SJSA1 (cell line): ENCODE results near the gene SGPL1. TPM values are rescaled to one million over a fixed set of nuclear protein-coding genes. Genes with fewer than 3 reads are reported as not detected.

Experiments used
- DNase-seq, 2 experiments: peaks; one replicate each; pipeline ENCODE4 v3.0.0-alpha.2; 2015 to 2020; ENCODE audit warnings: low spot score in 2 of 2, low read depth in 1 of 2
- H3K27ac ChIP-seq: fragments of 250-450 bp; sonication (Bioruptor Pico); 2 replicates; pipeline ENCODE4 v1.5.1; 2020; ENCODE audit warnings: mild to moderate bottlenecking, moderate library complexity
- H3K27me3 ChIP-seq: fragments of 250-450 bp; sonication (Bioruptor Pico); replicated peaks from 2 replicates; pipeline ENCODE4 v1.5.1; 2020; ENCODE audit warnings: mild to moderate bottlenecking, moderate library complexity
- H3K36me3 ChIP-seq: fragments of 250-450 bp; sonication (Bioruptor Pico); 2 replicates; pipeline ENCODE4 v1.5.1; 2020; ENCODE audit warnings: mild to moderate bottlenecking
- H3K4me1 ChIP-seq: fragments of 250-450 bp; sonication (Bioruptor Pico); replicated peaks from 2 replicates; pipeline ENCODE4 v1.6.1; 2021; ENCODE audit warnings: mild to moderate bottlenecking
- H3K4me3 ChIP-seq: fragments of 250-450 bp; sonication (Bioruptor Pico); 2 replicates; pipeline ENCODE4 v1.5.1; 2020; ENCODE audit warnings: mild to moderate bottlenecking
- H3K9me3 ChIP-seq: fragments of 250-450 bp; sonication (Bioruptor Pico); replicated peaks from 2 replicates; pipeline ENCODE4 v1.5.1; 2020; ENCODE audit warnings: mild to moderate bottlenecking
- total RNA-seq: library from RNA; depleted of rRNA; stranded (reverse); fragments of >200 nt; shearing (Covaris generic); gene quantifications from 2 replicates; pipeline ENCODE4 v1.2.3, GENCODE V29; 2014

The SGPL1 gene
- total RNA-seq, 1 experiment from 2014 or later: 58.3 TPM

- Histone ChIP-seq H3K4me3 (no peak overlapping the region), H3K4me1 (peaks cover 1% of the 10 kb centered on the region; the same call in 1 of the 2 replicates), H3K27ac (no peak overlapping the region), H3K9me3 (no peaks in the 10 kb centered on the region), H3K27me3 (no peaks in the 10 kb centered on the region), H3K36me3 (no peaks in the 10 kb centered on the region)
- no peak for DNase-seq
Measured at GRCh38 chr10:70809726-70810125, 6.0 kb upstream of the SGPL1 start.

- Histone ChIP-seq H3K4me3 (no peak overlapping the region), H3K27ac (no peak overlapping the region), H3K27me3 (no peaks in the 10 kb centered on the region), H3K36me3 (peaks cover 2% of the 10 kb centered on the region; the same call in 1 of the 2 replicates), H3K4me1 (peaks cover 5% of the 10 kb centered on the region), H3K9me3 (no peaks in the 10 kb centered on the region)
- no peak for DNase-seq
Measured at GRCh38 chr10:70810967-70811366, 4.8 kb upstream of the SGPL1 start.

GRCh38 chr10:70811881-70812280 is 3.9 kb upstream of the SGPL1 start:
- Histone ChIP-seq H3K36me3 (peaks cover 3% of the 10 kb centered on the region), H3K4me1 (peaks cover 7% of the 10 kb centered on the region), H3K4me3 (no peak overlapping the region), H3K27ac (no peak overlapping the region), H3K27me3 (no peaks in the 10 kb centered on the region), H3K9me3 (no peaks in the 10 kb centered on the region)
- no peak for DNase-seq

GRCh38 chr10:70812814-70813213 is 2.9 kb upstream of the SGPL1 start:
- Histone ChIP-seq H3K27ac (no peak overlapping the region), H3K9me3 (no peaks in the 10 kb centered on the region), H3K27me3 (no peaks in the 10 kb centered on the region), H3K4me3 (no peak overlapping the region), H3K36me3 (peaks cover 12% of the 10 kb centered on the region), H3K4me1 (peaks cover 10% of the 10 kb centered on the region)
- DNase-seq: no peak

GRCh38 chr10:70814126-70814525 is 1.6 kb upstream of the SGPL1 start:
- peaks cover 25% of the 10 kb centered on the region for H3K36me3 ChIP-seq

GRCh38 chr10:70816220-70816894 is 609 bp downstream of the SGPL1 start:
- Histone ChIP-seq H3K9me3 (no peaks in the 10 kb centered on the region), H3K4me1 (peaks cover 10% of the 10 kb centered on the region), H3K27ac (peak overlapping the region; percentile 89), H3K4me3 (peak overlapping the region; percentile 89), H3K36me3 (peaks cover 41% of the 10 kb centered on the region), H3K27me3 (no peaks in the 10 kb centered on the region)
- DNase-seq: peak; percentile 76 to 83

More at GRCh38 chr10:70814126-70814525, 1.6 kb upstream of the SGPL1 start:
- Histone ChIP-seq H3K4me3 (no peak overlapping the region), H3K27ac (no peak overlapping the region), H3K4me1 (peaks cover 10% of the 10 kb centered on the region), H3K27me3 (no peaks in the 10 kb centered on the region), H3K9me3 (no peaks in the 10 kb centered on the region)
- no peak for DNase-seq

GRCh38 chr10:70820976-70821750 is 5.4 kb downstream of the SGPL1 start:
- Histone ChIP-seq H3K36me3 (peaks cover 49% of the 10 kb centered on the region), H3K27me3 (no peaks in the 10 kb centered on the region), H3K27ac (no peak overlapping the region), H3K4me3 (no peak overlapping the region), H3K9me3 (no peaks in the 10 kb centered on the region), H3K4me1 (peaks cover 5% of the 10 kb centered on the region)
- no peak for DNase-seq

GRCh38 chr10:70822076-70822820 is 6.5 kb downstream of the SGPL1 start:
- no peaks in the 10 kb centered on the region for H3K4me1 ChIP-seq
- peaks cover 45% of the 10 kb centered on the region for H3K36me3 ChIP-seq
- H3K27me3 ChIP-seq: no peaks in the 10 kb centered on the region
- no peak overlapping the region for H3K27ac ChIP-seq
- no peak for DNase-seq
- no peaks in the 10 kb centered on the region for H3K9me3 ChIP-seq
- H3K4me3 ChIP-seq: no peak overlapping the region

- DNase-seq: no peak
- Histone ChIP-seq H3K4me3 (no peak overlapping the region), H3K9me3 (no peaks in the 10 kb centered on the region), H3K27ac (no peak overlapping the region), H3K4me1 (peaks cover 5% of the 10 kb centered on the region), H3K27me3 (no peaks in the 10 kb centered on the region), H3K36me3 (peaks cover 33% of the 10 kb centered on the region)
Measured at GRCh38 chr10:70827086-70827757, 11.5 kb downstream of the SGPL1 start.

- Histone ChIP-seq H3K4me3 (no peak overlapping the region), H3K4me1 (peaks cover 22% of the 10 kb centered on the region), H3K9me3 (no peaks in the 10 kb centered on the region), H3K27me3 (no peaks in the 10 kb centered on the region), H3K27ac (no peak overlapping the region), H3K36me3 (peaks cover 33% of the 10 kb centered on the region)
- DNase-seq: no peak
Measured at GRCh38 chr10:70828923-70829322, 13.2 kb downstream of the SGPL1 start.

GRCh38 chr10:70829543-70829942 is 13.8 kb downstream of the SGPL1 start:
- Histone ChIP-seq H3K9me3 (no peaks in the 10 kb centered on the region), H3K4me1 (peaks cover 28% of the 10 kb centered on the region), H3K4me3 (no peak overlapping the region), H3K36me3 (peaks cover 39% of the 10 kb centered on the region), H3K27me3 (no peaks in the 10 kb centered on the region), H3K27ac (no peak overlapping the region)
- no peak for DNase-seq

GRCh38 chr10:70830164-70830563 is 14.4 kb downstream of the SGPL1 start:
- Histone ChIP-seq H3K4me1 (peaks cover 31% of the 10 kb centered on the region), H3K4me3 (no peak overlapping the region), H3K27ac (no peak overlapping the region), H3K36me3 (peaks cover 43% of the 10 kb centered on the region), H3K27me3 (no peaks in the 10 kb centered on the region), H3K9me3 (no peaks in the 10 kb centered on the region)
- DNase-seq: no peak

- Histone ChIP-seq H3K27ac (peak overlapping the region; percentile 88), H3K4me1 (peaks cover 40% of the 10 kb centered on the region)
Measured at GRCh38 chr10:70832221-70832620, 16.5 kb downstream of the SGPL1 start.

More at GRCh38 chr10:70832221-70832620, 16.5 kb downstream of the SGPL1 start:
- Histone ChIP-seq H3K27me3 (no peaks in the 10 kb centered on the region), H3K36me3 (peaks cover 50% of the 10 kb centered on the region), H3K9me3 (no peaks in the 10 kb centered on the region), H3K4me3 (no peak overlapping the region)
- DNase-seq: no peak
